ENCODE measurements around the gene AFTPH. TPM values are rescaled to one million over a fixed set of nuclear protein-coding genes. Genes with fewer than 3 reads are reported as not detected.

AFTPH gene
- polyA plus RNA-seq, 3 donors = 22.3 to 28.6 (median 28.4) TPM

DNA sequence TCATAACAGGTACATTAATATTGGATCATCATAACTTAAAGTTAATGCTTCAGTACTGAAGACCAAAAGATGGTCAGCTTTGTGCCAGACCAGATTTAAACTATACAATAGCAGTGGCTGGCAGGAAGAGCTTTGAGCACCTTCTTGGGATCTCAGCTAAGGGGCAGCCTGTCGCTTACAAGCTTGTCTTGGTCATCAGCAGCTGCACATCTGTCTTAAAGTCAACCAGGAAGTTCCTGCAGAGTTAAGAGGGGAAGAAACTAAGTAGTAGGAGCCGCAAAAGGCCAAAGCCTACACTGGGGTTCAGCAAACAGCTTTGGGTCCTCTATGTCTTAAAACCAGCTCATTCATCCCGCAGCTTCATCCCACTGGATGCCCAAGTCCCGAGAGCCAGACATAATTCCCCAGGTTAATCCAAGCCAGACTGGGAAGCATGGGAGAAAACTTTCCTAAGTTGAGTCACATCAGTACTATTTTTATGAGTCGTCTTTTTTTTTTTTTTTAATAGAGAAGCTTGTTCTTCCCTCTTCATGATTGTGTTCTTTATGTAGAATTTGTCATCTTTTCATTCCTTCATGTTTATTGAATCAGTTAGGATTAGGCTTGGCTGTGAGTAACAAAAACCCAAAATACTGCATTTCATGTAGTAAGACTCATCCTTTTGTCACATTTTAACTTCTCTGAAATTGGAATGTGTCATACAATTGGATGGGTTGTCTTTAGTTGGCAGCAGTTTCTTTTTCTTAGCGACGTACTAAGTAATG, 70.3 kb downstream of the AFTPH start:
- intact Hi-C loops (cut with micrococcal nuclease) = no loop called here
- Histone ChIP-seq H3K9ac (ENCODE audit: insufficient read depth, low read length, poor library complexity, severe bottlenecking) (no peak overlapping the region), H3K9me3 (replicated peaks in 1 of 2; ENCODE audit: control insufficient read depth in 1 of 2, insufficient read depth in 1 of 2, low read length in 2 of 2) (no peaks in the 10 kb centered on the region), H3K4me2 (replicated peaks; ENCODE audit: extremely low read depth, low read length, poor library complexity, severe bottlenecking) (no peak overlapping the region), H3K27me3 (ENCODE audit: control insufficient read depth in 2 of 2, insufficient read depth in 2 of 2, low read length in 2 of 2) (no peaks in the 10 kb centered on the region), H3K4me3 (replicated peaks in 1 of 3; ENCODE audit: low read depth in 2 of 3, low read length in 3 of 3) (no peak overlapping the region), H3K4me1 (ENCODE audit: control insufficient read depth in 1 of 2, insufficient read depth in 2 of 2, low read length in 2 of 2) (no peaks in the 10 kb centered on the region), H2AFZ (ENCODE audit: insufficient read depth, low read depth, low read length, poor library complexity, severe bottlenecking) (no peak overlapping the region), H3K79me2 (ENCODE audit: insufficient read depth, low read length) (no peaks in the 10 kb centered on the region), H3K27ac (ENCODE audit: low read depth in 1 of 2, low read length in 2 of 2) (peak overlapping the region in 1 of 2 donors; percentile 43), H3K36me3 (replicated peaks in 1 of 2; ENCODE audit: control insufficient read depth in 1 of 2, insufficient read depth in 2 of 2, low read length in 2 of 2) (peaks cover 38 to 45% of the 10 kb centered on the region in 2 donors), H4K20me1 (ENCODE audit: insufficient read depth, low read length) (peaks cover 4% of the 10 kb centered on the region)
- peak in 1 of 3 donors; percentile 20 for DNase-seq
- H3K27me3 Mint-ChIP-seq (ENCODE audit: low read depth in 3 of 3) = peaks cover 0 to 3% (median 0%) of the 10 kb centered on the region in 3 donors
- TF ChIP-seq, protein P1, sequence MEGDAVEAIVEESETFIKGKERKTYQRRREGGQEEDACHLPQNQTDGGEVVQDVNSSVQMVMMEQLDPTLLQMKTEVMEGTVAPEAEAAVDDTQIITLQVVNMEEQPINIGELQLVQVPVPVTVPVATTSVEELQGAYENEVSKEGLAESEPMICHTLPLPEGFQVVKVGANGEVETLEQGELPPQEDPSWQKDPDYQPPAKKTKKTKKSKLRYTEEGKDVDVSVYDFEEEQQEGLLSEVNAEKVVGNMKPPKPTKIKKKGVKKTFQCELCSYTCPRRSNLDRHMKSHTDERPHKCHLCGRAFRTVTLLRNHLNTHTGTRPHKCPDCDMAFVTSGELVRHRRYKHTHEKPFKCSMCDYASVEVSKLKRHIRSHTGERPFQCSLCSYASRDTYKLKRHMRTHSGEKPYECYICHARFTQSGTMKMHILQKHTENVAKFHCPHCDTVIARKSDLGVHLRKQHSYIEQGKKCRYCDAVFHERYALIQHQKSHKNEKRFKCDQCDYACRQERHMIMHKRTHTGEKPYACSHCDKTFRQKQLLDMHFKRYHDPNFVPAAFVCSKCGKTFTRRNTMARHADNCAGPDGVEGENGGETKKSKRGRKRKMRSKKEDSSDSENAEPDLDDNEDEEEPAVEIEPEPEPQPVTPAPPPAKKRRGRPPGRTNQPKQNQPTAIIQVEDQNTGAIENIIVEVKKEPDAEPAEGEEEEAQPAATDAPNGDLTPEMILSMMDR (IDR thresholded peaks at IDR 0.05) = no peak
- H3K27ac Mint-ChIP-seq = peak overlapping the region in 3 of 7 donors; percentile 18 to 51 (median 40)
- H3K4me3 Mint-ChIP-seq = no peak overlapping the region
- no peaks in the 10 kb centered on the region for H3K9me3 Mint-ChIP-seq
- peaks cover 36 to 44% of the 10 kb centered on the region in 2 donors for H3K36me3 Mint-ChIP-seq
- no CpG with 5 or more reads among the region's 7 CpGs for WGBS (ENCODE audit: insufficient coverage)
- H3K4me1 Mint-ChIP-seq = peaks cover 3% of the 10 kb centered on the region

- Histone ChIP-seq H4K20me1 (ENCODE audit: insufficient read depth, low read length) (peaks cover 4% of the 10 kb centered on the region), H3K27ac (ENCODE audit: low read depth in 1 of 2, low read length in 2 of 2) (no peak overlapping the region), H3K4me1 (ENCODE audit: control insufficient read depth in 1 of 2, insufficient read depth in 2 of 2, low read length in 2 of 2) (no peaks in the 10 kb centered on the region), H3K27me3 (ENCODE audit: control insufficient read depth in 2 of 2, insufficient read depth in 2 of 2, low read length in 2 of 2) (no peaks in the 10 kb centered on the region), H3K79me2 (ENCODE audit: insufficient read depth, low read length) (no peaks in the 10 kb centered on the region), H3K4me3 (replicated peaks in 1 of 3; ENCODE audit: low read depth in 2 of 3, low read length in 3 of 3) (no peak overlapping the region), H3K4me2 (replicated peaks; ENCODE audit: extremely low read depth, low read length, poor library complexity, severe bottlenecking) (no peak overlapping the region), H2AFZ (ENCODE audit: insufficient read depth, low read depth, low read length, poor library complexity, severe bottlenecking) (no peak overlapping the region), H3K9ac (ENCODE audit: insufficient read depth, low read length, poor library complexity, severe bottlenecking) (no peak overlapping the region), H3K36me3 (replicated peaks in 1 of 2; ENCODE audit: control insufficient read depth in 1 of 2, insufficient read depth in 2 of 2, low read length in 2 of 2) (peaks cover 27 to 33% of the 10 kb centered on the region in 2 donors), H3K9me3 (replicated peaks in 1 of 2; ENCODE audit: control insufficient read depth in 1 of 2, insufficient read depth in 1 of 2, low read length in 2 of 2) (no peaks in the 10 kb centered on the region)
- H3K9me3 Mint-ChIP-seq = no peaks in the 10 kb centered on the region
- DNase-seq = no peak
- H3K4me1 Mint-ChIP-seq = peaks cover 7% of the 10 kb centered on the region
- H3K36me3 Mint-ChIP-seq = peaks cover 26 to 33% of the 10 kb centered on the region in 2 donors
- peaks cover 0 to 3% (median 0%) of the 10 kb centered on the region in 3 donors for H3K27me3 Mint-ChIP-seq (ENCODE audit: low read depth in 3 of 3)
- 60% methylated on average over 1 of the region's 4 CpGs for WGBS (ENCODE audit: insufficient coverage)
- TF ChIP-seq, protein P1 (IDR thresholded peaks at IDR 0.05) = no peak
- no peak overlapping the region for H3K27ac Mint-ChIP-seq
- no peak overlapping the region for H3K4me3 Mint-ChIP-seq
- intact Hi-C loops (cut with micrococcal nuclease) = no loop called here
These were observed 71.5 kb downstream of the AFTPH start for GRCh38 chr2:64595397-64596176.
